ENCODE data around the gene STK17A.
A peak's percentile ranks its signal among the peaks of the same experiment; 100 is the strongest.

The STK17A gene

GRCh38 chr7:43612128-43612527, 29.2 kb downstream of the STK17A start:
- no peak for TF ChIP-seq PPARA (CRISPR knock-in tag; IDR thresholded peaks at IDR 0.05; ENCODE audit: borderline replicate concordance)
- TF ChIP-seq BACH2 (CRISPR knock-in tag; IDR thresholded peaks at IDR 0.05; ENCODE audit: borderline replicate concordance): no peak
- no peak for TF ChIP-seq ZC3H10 (CRISPR knock-in tag; IDR thresholded peaks at IDR 0.05)
- TF ChIP-seq PATZ1 (CRISPR knock-in tag; IDR thresholded peaks at IDR 0.05; ENCODE audit: borderline replicate concordance): no peak
- no peak for TF ChIP-seq ZNF8 (CRISPR knock-in tag; IDR thresholded peaks at IDR 0.05)
- ATAC-seq: peak; percentile 16

DNA sequence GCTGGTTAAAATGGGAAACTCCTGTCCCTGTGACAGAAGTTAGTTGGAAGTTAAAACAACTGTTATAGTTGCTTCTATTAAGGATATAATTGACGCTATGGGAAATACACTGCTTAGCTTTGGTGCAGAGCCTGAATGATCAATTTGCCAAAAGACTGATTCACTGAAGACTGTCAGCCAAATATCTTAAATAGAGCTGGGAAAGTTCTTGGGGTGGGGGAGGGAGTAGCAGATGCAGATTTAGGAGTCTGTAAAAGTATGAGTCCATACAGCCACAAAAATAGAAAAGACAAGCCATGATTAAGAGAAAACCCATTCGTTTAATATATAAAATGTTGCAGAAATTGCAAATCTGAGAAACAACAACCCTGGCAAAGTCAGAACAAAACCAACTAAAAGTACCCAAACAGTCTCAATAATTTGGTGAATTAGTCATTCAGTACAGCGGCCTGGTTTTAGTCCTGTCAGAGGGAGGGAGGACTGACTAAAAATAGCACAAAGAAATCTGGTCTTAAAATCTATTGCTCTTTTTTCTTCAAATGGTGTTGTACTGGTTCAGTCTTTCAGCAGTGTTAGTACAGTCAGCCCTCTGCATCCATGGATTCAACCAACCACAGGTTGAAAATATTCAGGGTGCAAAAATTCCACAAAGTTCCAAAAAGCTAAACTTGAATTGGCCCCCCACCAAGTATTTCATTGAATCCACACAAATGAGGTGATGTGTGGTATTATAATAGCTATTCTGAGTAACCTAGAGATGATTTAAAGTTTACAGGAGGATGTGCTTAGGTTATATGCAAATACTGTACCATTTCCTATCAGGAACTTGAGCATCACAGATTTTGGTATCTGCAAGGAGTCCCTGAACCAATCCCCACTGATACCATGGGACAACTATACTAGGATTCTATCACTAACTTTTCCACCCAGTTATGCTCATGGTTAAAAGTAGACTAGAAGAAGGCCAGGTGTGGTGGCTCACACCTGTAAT, 30.0 kb downstream of the STK17A start:
- TF ChIP-seq SNAI2 (CRISPR knock-in tag; IDR thresholded peaks at IDR 0.05) (no peak), PPARA (CRISPR knock-in tag; IDR thresholded peaks at IDR 0.05; ENCODE audit: borderline replicate concordance) (no peak), POU6F1 (CRISPR knock-in tag; IDR thresholded peaks at IDR 0.05; ENCODE audit: borderline replicate concordance, low read depth) (0 out of 2 replicates have a peak, but pooled peaks have one; percentile 15), GLIS3 (CRISPR knock-in tag; IDR thresholded peaks at IDR 0.05) (no peak), TCF4 (CRISPR knock-in tag; IDR thresholded peaks at IDR 0.05; ENCODE audit: borderline replicate concordance) (no peak), ZC3H10 (CRISPR knock-in tag; IDR thresholded peaks at IDR 0.05) (0 out of 2 replicates have a peak, but pooled peaks have one; percentile 56), OSR1 (CRISPR knock-in tag; IDR thresholded peaks at IDR 0.05) (no peak), ZFP3 (CRISPR knock-in tag; IDR thresholded peaks at IDR 0.05) (no peak), RARB (CRISPR knock-in tag; IDR thresholded peaks at IDR 0.05) (no peak), PATZ1 (CRISPR knock-in tag; IDR thresholded peaks at IDR 0.05; ENCODE audit: borderline replicate concordance) (no peak), TSHZ2 (CRISPR knock-in tag; IDR thresholded peaks at IDR 0.05) (no peak), TOX (CRISPR knock-in tag; IDR thresholded peaks at IDR 0.05; ENCODE audit: borderline replicate concordance) (no peak; the same call in 1 of the 2 replicates), ESRRG (CRISPR knock-in tag; IDR thresholded peaks at IDR 0.05) (no peak), ZFP30 (CRISPR knock-in tag; IDR thresholded peaks at IDR 0.05) (no peak), ISL1 (CRISPR knock-in tag; IDR thresholded peaks at IDR 0.05) (peak; percentile 41; the same call in 1 of the 2 replicates), ARNTL (CRISPR knock-in tag; IDR thresholded peaks at IDR 0.05; ENCODE audit: borderline replicate concordance, low read depth) (no peak)
- ATAC-seq: peak; percentile 64

DNA sequence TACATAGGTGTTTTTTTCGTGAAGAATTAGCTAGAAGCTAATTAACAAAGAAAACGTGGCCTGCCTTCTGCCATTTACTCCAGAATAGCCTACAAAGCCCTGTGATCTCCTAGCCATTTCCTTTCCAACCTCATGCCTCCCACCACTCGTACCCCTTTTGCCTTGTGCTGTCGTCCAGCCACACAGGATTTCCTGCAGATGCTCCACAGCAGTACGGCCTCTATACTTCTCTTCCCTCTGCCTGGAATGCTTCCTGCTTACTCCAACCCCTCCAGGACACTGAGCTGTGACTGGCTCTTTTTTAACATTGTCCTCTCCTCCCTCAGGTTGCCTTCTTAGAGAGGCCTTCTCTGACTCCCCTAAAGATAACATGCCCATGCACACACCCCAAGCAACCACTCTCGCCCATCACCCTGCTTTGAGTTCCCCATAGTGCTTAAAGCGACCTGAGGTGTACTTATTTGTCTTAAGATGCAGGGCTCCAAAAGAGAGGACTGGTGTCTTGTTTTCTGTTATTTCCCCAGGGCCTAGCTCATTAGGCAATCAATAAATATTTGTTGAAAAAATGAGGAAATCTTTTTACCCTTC, 32.7 kb downstream of the STK17A start:
- no peak for TF ChIP-seq PPARA (CRISPR knock-in tag; IDR thresholded peaks at IDR 0.05; ENCODE audit: borderline replicate concordance)
- TF ChIP-seq ZC3H10 (CRISPR knock-in tag; IDR thresholded peaks at IDR 0.05): no peak

More for the DNA sequence above, 32.7 kb downstream of the STK17A start:
- ATAC-seq: no peak

All from SK-N-SH treated with all-trans-retinoic acid at 6 μM for 48 hours (cell line).